Gastrocnemius medialis (tissue), 4 donors: Measurements from ENCODE around the gene RMDN2. TPM values are rescaled to one million over a fixed set of nuclear protein-coding genes. Genes with fewer than 3 reads are reported as not detected.
"Not testable (repeated sequence)": the region's sequence is repeated elsewhere in the genome, so short reads cannot be mapped to it uniquely, and the experiment has no call there.

Experiments used
- ATAC-seq, 2 donors: fragments of 150-250 bp; one replicate each; pipeline ENCODE4 v1.9.1; 2016
- DNase-seq, 2 donors: peaks; one replicate each; pipeline ENCODE4 v3.0.0-alpha.2; 2019
- H3K27ac ChIP-seq, 4 donors: fragments of 200-600 bp; sonication (generic); 1 replicate in 1 of 4; 2 replicates in 3 of 4; pipeline ENCODE4 v1.5.1; 2016 to 2018; ENCODE audit warnings: mild to moderate bottlenecking in 2 of 4, moderate library complexity in 1 of 4
- H3K27me3 ChIP-seq, 3 donors: fragments of 200-600 bp; sonication (generic) in 2 of 3; 1 replicate in 1 of 3; 2 replicates in 2 of 3; pipeline versions ENCODE4 v1.5.1 to v1.6.0; 2016 to 2019; ENCODE audit warnings: mild to moderate bottlenecking in 1 of 3, moderate library complexity in 1 of 3
- H3K36me3 ChIP-seq, 2 donors: fragments of 200-600 bp; sonication (generic) in 1 of 2; one replicate each; pipeline ENCODE4 v1.5.1; 2017 to 2018
- H3K4me1 ChIP-seq, 2 donors: fragments of 200-600 bp; sonication (generic) in 1 of 2; one replicate each; pipeline ENCODE4 v1.5.1; 2016 to 2017; ENCODE audit warnings: mild to moderate bottlenecking in 2 of 2
- H3K4me3 ChIP-seq, 4 donors: fragments of 200-600 bp; sonication (generic) in 3 of 4; 1 replicate in 1 of 4; 2 replicates in 3 of 4; pipeline ENCODE4 v1.5.1; 2016 to 2019; ENCODE audit warnings: mild to moderate bottlenecking in 2 of 4
- H3K9me3 ChIP-seq, 3 donors: fragments of 200-600 bp; sonication (generic) in 2 of 3; 1 replicate in 1 of 3; 2 replicates in 2 of 3; pipeline ENCODE4 v1.5.1; 2016 to 2019
- POLR2A ChIP-seq, 2 donors: fragments of 450-650 bp; IDR thresholded peaks; one replicate each; pipeline ENCODE4 v1.6.1; 2017; ENCODE audit warnings: antibody characterized with exemption in 2 of 2, mild to moderate bottlenecking in 2 of 2, moderate library complexity in 2 of 2
- in situ Hi-C, 4 donors: fragments of 200-750 bp; cut with MboI; loops; one replicate each; pipeline versions ENCODE4 v1.15.0 to v1.8.0; 2017; ENCODE audit warnings: low sequenced_read_pairs in 4 of 4
- intact Hi-C: fragments of 100-400 bp; cut with DNase I; formaldehyde crosslinking; loops from one replicate; pipeline ENCODE4 v1.15.1; 2023; ENCODE audit warnings: low total_unique reads
- total RNA-seq, 4 donors: library from RNA; depleted of rRNA; stranded (reverse); fragments of >200 nt; gene quantifications; one replicate each; pipeline versions ENCODE4 v1.1.0 to v1.2.3, GENCODE V29; 2016
- TF ChIP-seq, protein P1 (sequence below), 5 experiments: fragments of 450-650 bp in 3 of 5; fragments of 200-600 bp in 2 of 5; sonication (generic) in 2 of 5; IDR thresholded peaks in 4 of 5; conservative IDR thresholded peaks in 1 of 5; 1 replicate in 4 of 5; 2 replicates in 1 of 5; pipeline ENCODE4 v1.5.1; 2016 to 2019; ENCODE audit warnings: antibody characterized with exemption in 5 of 5, mild to moderate bottlenecking in 3 of 5, moderate library complexity in 3 of 5

The RMDN2 gene
- total RNA-seq, 4 donors from 2014 or later: 2.7 to 6.3 (median 3.3) TPM

GRCh38 chr2:38000485-38001222 lies 75.6 kb downstream of the RMDN2 start:
- Histone ChIP-seq H3K4me3 (no peak overlapping the region), H3K9me3 (no peaks in the 10 kb centered on the region), H3K27me3 (no peaks in the 10 kb centered on the region), H3K27ac (no peak overlapping the region), H3K4me1 (no peaks in the 10 kb centered on the region), H3K36me3 (peaks cover 0 to 8% of the 10 kb centered on the region in 2 donors)
- in situ Hi-C loops (no loop called here), intact Hi-C loops (no loop called here)
- TF ChIP-seq, protein P1, sequence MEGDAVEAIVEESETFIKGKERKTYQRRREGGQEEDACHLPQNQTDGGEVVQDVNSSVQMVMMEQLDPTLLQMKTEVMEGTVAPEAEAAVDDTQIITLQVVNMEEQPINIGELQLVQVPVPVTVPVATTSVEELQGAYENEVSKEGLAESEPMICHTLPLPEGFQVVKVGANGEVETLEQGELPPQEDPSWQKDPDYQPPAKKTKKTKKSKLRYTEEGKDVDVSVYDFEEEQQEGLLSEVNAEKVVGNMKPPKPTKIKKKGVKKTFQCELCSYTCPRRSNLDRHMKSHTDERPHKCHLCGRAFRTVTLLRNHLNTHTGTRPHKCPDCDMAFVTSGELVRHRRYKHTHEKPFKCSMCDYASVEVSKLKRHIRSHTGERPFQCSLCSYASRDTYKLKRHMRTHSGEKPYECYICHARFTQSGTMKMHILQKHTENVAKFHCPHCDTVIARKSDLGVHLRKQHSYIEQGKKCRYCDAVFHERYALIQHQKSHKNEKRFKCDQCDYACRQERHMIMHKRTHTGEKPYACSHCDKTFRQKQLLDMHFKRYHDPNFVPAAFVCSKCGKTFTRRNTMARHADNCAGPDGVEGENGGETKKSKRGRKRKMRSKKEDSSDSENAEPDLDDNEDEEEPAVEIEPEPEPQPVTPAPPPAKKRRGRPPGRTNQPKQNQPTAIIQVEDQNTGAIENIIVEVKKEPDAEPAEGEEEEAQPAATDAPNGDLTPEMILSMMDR (IDR thresholded peaks at IDR 0.05 in 4 of 5, conservative IDR thresholded peaks at IDR 0.05 in 1 of 5): no peak
- no peak for TF ChIP-seq POLR2A (IDR thresholded peaks at IDR 0.05)
- DNase-seq (no peak), ATAC-seq (no peak)

GRCh38 chr2:38010187-38010586 lies 85.1 kb downstream of the RMDN2 start:
- intact Hi-C loops, ATAC-seq, H3K27ac ChIP-seq, H3K27me3 ChIP-seq, H3K4me1 ChIP-seq, H3K9me3 ChIP-seq, in situ Hi-C loops, DNase-seq, H3K4me3 ChIP-seq, H3K36me3 ChIP-seq: not testable (repeated sequence)

DNA sequence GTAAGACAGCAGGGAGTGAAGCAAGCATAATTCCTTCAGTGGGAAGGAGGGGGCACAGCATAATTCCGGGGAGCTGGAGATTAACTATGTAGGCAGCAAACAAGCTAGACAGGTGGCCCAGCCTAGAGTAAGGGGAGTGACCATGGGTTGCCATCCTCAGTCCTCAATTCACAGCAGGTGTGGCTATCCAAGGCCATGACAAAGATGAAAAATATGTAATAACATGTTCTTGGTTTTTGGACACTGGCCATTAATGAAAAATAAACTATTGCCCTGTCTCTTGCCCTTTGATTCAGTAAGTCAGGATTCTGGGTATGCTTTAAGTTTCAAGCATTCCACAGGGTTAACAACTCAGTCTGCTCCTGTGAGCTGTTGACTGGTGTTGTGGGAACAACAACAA lies 85.9 kb downstream of the RMDN2 start:
- no peak for TF ChIP-seq POLR2A (IDR thresholded peaks at IDR 0.05)
- TF ChIP-seq, protein P1 (IDR thresholded peaks at IDR 0.05 in 4 of 5, conservative IDR thresholded peaks at IDR 0.05 in 1 of 5): no peak
- Histone ChIP-seq H3K9me3 (no peaks in the 10 kb centered on the region), H3K4me1 (no peaks in the 10 kb centered on the region), H3K27ac (no peak overlapping the region), H3K27me3 (no peaks in the 10 kb centered on the region), H3K4me3 (no peak overlapping the region), H3K36me3 (no peaks in the 10 kb centered on the region)
- DNase-seq (no peak), ATAC-seq (no peak)
- in situ Hi-C loops: no loop called here
- intact Hi-C loops: no loop called here

- intact Hi-C loops (no loop called here), in situ Hi-C loops (no loop called here)
- no peaks in the 10 kb centered on the region for H3K36me3 ChIP-seq
- ATAC-seq (no peak), DNase-seq (no peak)
- no peaks in the 10 kb centered on the region for H3K9me3 ChIP-seq
- no peak for TF ChIP-seq POLR2A (IDR thresholded peaks at IDR 0.05)
- TF ChIP-seq, protein P1 (IDR thresholded peaks at IDR 0.05 in 4 of 5, conservative IDR thresholded peaks at IDR 0.05 in 1 of 5): no peak
- no peak overlapping the region for H3K27ac ChIP-seq
- H3K4me1 ChIP-seq: no peaks in the 10 kb centered on the region
- no peak overlapping the region for H3K4me3 ChIP-seq
- H3K27me3 ChIP-seq: no peaks in the 10 kb centered on the region
Observed at GRCh38 chr2:38013158-38013752, 88.2 kb downstream of the RMDN2 start.

- no peak overlapping the region for H3K4me3 ChIP-seq
- in situ Hi-C loops: no loop called here
Observed at GRCh38 chr2:38016219-38016618, 91.1 kb downstream of the RMDN2 start.

More at GRCh38 chr2:38016219-38016618, 91.1 kb downstream of the RMDN2 start:
- no peak for ATAC-seq
- H3K36me3 ChIP-seq: no peaks in the 10 kb centered on the region
- TF ChIP-seq, protein P1 (IDR thresholded peaks at IDR 0.05 in 4 of 5, conservative IDR thresholded peaks at IDR 0.05 in 1 of 5): no peak
- no peak for TF ChIP-seq POLR2A (IDR thresholded peaks at IDR 0.05)
- no peaks in the 10 kb centered on the region for H3K4me1 ChIP-seq
- H3K27ac ChIP-seq: no peak overlapping the region
- H3K27me3 ChIP-seq: no peaks in the 10 kb centered on the region
- DNase-seq: no peak
- intact Hi-C loops: no loop called here
- no peaks in the 10 kb centered on the region for H3K9me3 ChIP-seq
